Measurements from ENCODE around the gene ABL2.
A peak's percentile ranks its signal among the peaks of the same experiment; 100 is the strongest.

Gene ABL2

GRCh38 chr1:179241530-179242097 lies 12.1 kb upstream of the ABL2 start:
- no peak overlapping the region for H3K27ac Mint-ChIP-seq
- TF ChIP-seq CTCF (IDR thresholded peaks at IDR 0.05; ENCODE audit: unreplicated experiment in 3 of 3) = no peak
- H3K36me3 Mint-ChIP-seq (ENCODE audit: low read depth) = no peaks in the 10 kb centered on the region
- no peaks in the 10 kb centered on the region for H3K27me3 Mint-ChIP-seq (ENCODE audit: low read depth)
- no peaks in the 10 kb centered on the region for H3K9me3 Mint-ChIP-seq
- no peak overlapping the region for H3K4me3 Mint-ChIP-seq
- no peaks in the 10 kb centered on the region for H3K4me1 Mint-ChIP-seq

DNA sequence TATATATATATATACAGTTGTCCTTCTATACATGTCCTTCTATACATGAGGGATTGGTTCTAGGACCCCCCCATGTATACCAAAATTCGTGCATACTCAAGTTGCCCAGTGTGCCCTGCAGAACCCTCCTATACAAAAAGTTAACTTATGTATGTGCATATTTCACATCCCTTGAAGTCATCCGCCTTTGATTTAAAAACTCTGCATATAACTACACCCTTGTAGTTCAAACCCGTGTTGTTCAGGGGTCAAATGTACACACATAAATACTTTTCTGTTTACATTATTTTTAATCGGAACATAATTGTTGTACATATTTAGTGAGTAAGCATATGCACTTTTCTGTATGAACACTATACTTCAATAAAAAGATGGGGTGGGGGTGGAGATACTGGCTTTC lies 7.7 kb upstream of the ABL2 start:
- H3K27ac Mint-ChIP-seq = no peak overlapping the region
- H3K4me3 Mint-ChIP-seq = no peak overlapping the region

GRCh38 chr1:179234863-179235262 lies 5.4 kb upstream of the ABL2 start:
- Mint-ChIP-seq H3K27ac (no peak overlapping the region), H3K27me3 (ENCODE audit: low read depth) (no peaks in the 10 kb centered on the region), H3K9me3 (no peaks in the 10 kb centered on the region), H3K4me1 (peaks cover 6% of the 10 kb centered on the region), H3K36me3 (ENCODE audit: low read depth) (no peaks in the 10 kb centered on the region), H3K4me3 (no peak overlapping the region)
- TF ChIP-seq CTCF (IDR thresholded peaks at IDR 0.05; ENCODE audit: unreplicated experiment in 3 of 3) = no peak

More for the DNA sequence above, 7.7 kb upstream of the ABL2 start:
- Mint-ChIP-seq H3K36me3 (ENCODE audit: low read depth) (no peaks in the 10 kb centered on the region), H3K4me1 (no peaks in the 10 kb centered on the region), H3K27me3 (ENCODE audit: low read depth) (no peaks in the 10 kb centered on the region), H3K9me3 (no peaks in the 10 kb centered on the region)
- TF ChIP-seq CTCF (IDR thresholded peaks at IDR 0.05; ENCODE audit: unreplicated experiment in 3 of 3) = no peak

DNA sequence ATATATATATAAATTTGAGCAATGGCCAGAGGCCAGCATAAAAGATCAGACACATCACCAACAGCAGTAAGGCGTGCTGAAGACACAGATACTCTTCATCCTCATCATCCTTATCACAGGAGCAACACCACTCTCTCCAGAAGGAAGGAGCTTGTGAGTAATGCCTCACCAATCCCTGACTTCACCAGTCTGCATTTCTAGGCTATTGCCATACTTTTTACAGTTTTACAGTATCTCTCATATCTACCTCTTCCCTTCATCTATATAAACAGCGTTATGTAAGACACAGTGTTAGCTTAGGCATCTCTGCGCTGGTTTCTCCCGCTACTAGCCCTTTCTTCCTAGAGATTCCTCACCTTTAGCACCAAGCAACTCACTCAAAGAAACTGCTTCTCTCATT lies 2.4 kb upstream of the ABL2 start:
- TF ChIP-seq CTCF (IDR thresholded peaks at IDR 0.05; ENCODE audit: unreplicated experiment in 3 of 3) = no peak
- Mint-ChIP-seq H3K36me3 (ENCODE audit: low read depth) (peaks cover 6% of the 10 kb centered on the region), H3K27me3 (ENCODE audit: low read depth) (no peaks in the 10 kb centered on the region), H3K9me3 (no peaks in the 10 kb centered on the region), H3K27ac (no peak overlapping the region), H3K4me1 (peaks cover 20% of the 10 kb centered on the region), H3K4me3 (peak overlapping the region; percentile 45 to 61 (median 60))

- Mint-ChIP-seq H3K4me3 (peak overlapping the region; percentile 87 to 91 (median 90)), H3K27ac (peak overlapping the region in 2 of 3 experiments; percentile 79 to 86), H3K4me1 (peaks cover 24% of the 10 kb centered on the region), H3K36me3 (ENCODE audit: low read depth) (peaks cover 12% of the 10 kb centered on the region), H3K27me3 (ENCODE audit: low read depth) (no peaks in the 10 kb centered on the region), H3K9me3 (no peaks in the 10 kb centered on the region)
- no peak for TF ChIP-seq CTCF (IDR thresholded peaks at IDR 0.05; ENCODE audit: unreplicated experiment in 3 of 3)
These were observed 1.2 kb upstream of the ABL2 start for GRCh38 chr1:179230721-179231120.

DNA sequence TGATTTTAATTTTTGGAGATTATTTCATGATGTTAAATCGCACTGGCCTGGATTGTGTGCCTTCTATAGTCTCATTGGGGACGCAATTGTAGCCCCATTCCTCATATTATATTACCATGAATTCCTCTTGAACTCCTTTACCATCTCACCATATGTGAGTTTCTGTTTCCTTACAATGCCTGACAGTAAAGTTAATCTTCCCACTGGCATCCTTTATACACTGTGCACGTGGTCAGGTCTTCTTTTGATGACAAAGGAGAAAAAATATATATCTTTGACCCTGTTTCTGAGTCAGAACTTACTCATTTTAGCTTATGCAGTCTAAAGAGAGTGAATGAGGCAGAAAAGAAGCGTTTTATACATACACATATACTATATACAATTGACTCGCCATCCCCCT lies 774 bp upstream of the ABL2 start:
- Mint-ChIP-seq H3K4me3 (peak overlapping the region; percentile 87 to 91 (median 90)), H3K4me1 (peaks cover 24% of the 10 kb centered on the region), H3K27me3 (ENCODE audit: low read depth) (no peaks in the 10 kb centered on the region), H3K9me3 (no peaks in the 10 kb centered on the region), H3K27ac (peak overlapping the region; percentile 42 to 86 (median 79)), H3K36me3 (ENCODE audit: low read depth) (peaks cover 12% of the 10 kb centered on the region)
- TF ChIP-seq CTCF (IDR thresholded peaks at IDR 0.05; ENCODE audit: unreplicated experiment in 3 of 3) = no peak

Measured in nephron (organoid).